Mammary epithelial cell (primary cell): ENCODE measurements around the gene FHIT.

Experiments
- EZH2 ChIP-seq: IDR thresholded peaks from 2 replicates; pipeline ENCODE4 v1.6.1; 2012; ENCODE audit warnings: low read length, inconsistent platforms, borderline replicate concordance
- TF ChIP-seq, protein P1 (sequence below), 2 donors: IDR thresholded peaks in 1 of 2; conservative IDR thresholded peaks in 1 of 2; 2 replicates each; pipeline ENCODE4 v1.5.1; 2011 to 2012; ENCODE audit warnings: inconsistent platforms in 2 of 2, low read length in 2 of 2, mild to moderate bottlenecking in 2 of 2, control low read depth in 1 of 2, low read depth in 1 of 2; ENCODE audit not compliant: insufficient read depth in 1 of 2; ENCODE audit errors: extremely low read depth in 1 of 2

DNA sequence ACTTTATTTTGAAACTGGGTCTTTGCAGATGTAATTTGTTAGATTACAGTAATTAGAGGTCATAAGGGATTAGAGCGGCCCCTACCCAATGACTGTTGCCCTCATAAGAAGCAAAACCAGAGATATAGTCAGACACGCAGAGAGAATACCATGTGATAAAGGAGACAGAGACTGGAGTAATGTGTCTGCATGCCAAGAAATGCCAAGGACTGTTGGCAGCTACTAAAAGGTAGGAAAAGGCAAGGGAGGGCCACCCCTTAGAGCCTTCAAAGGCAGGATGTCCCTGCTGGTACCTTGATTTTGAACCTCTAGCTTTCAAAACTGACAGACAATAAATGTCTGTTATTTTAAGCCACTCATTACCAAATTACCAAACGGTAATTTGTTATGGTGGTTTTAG lies 548.2 kb downstream of the FHIT start:
- TF ChIP-seq, protein P1, sequence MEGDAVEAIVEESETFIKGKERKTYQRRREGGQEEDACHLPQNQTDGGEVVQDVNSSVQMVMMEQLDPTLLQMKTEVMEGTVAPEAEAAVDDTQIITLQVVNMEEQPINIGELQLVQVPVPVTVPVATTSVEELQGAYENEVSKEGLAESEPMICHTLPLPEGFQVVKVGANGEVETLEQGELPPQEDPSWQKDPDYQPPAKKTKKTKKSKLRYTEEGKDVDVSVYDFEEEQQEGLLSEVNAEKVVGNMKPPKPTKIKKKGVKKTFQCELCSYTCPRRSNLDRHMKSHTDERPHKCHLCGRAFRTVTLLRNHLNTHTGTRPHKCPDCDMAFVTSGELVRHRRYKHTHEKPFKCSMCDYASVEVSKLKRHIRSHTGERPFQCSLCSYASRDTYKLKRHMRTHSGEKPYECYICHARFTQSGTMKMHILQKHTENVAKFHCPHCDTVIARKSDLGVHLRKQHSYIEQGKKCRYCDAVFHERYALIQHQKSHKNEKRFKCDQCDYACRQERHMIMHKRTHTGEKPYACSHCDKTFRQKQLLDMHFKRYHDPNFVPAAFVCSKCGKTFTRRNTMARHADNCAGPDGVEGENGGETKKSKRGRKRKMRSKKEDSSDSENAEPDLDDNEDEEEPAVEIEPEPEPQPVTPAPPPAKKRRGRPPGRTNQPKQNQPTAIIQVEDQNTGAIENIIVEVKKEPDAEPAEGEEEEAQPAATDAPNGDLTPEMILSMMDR (conservative IDR thresholded peaks at IDR 0.05 in 1 of 2, IDR thresholded peaks at IDR 0.05 in 1 of 2; ENCODE audit: extremely low read depth in 1 of 2, insufficient read depth in 1 of 2, low read depth in 1 of 2, low read length in 2 of 2), result no peak
- TF ChIP-seq EZH2, result no peak
